Parietal lobe (tissue), 1 donor: Measurements from ENCODE around the gene MPPED1. TPM values are rescaled to one million over a fixed set of nuclear protein-coding genes. Genes with fewer than 3 reads are reported as not detected.

Experiments
- total RNA-seq: library from RNA; depleted of rRNA; stranded (reverse); fragments of >200 nt; gene quantifications from one replicate; pipeline ENCODE4 v1.2.3, GENCODE V29; 2014

The MPPED1 gene, protein sequence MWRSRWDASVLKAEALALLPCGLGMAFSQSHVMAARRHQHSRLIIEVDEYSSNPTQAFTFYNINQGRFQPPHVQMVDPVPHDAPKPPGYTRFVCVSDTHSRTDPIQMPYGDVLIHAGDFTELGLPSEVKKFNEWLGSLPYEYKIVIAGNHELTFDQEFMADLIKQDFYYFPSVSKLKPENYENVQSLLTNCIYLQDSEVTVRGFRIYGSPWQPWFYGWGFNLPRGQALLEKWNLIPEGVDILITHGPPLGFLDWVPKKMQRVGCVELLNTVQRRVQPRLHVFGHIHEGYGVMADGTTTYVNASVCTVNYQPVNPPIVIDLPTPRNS
- total RNA-seq = 461 TPM

DNA sequence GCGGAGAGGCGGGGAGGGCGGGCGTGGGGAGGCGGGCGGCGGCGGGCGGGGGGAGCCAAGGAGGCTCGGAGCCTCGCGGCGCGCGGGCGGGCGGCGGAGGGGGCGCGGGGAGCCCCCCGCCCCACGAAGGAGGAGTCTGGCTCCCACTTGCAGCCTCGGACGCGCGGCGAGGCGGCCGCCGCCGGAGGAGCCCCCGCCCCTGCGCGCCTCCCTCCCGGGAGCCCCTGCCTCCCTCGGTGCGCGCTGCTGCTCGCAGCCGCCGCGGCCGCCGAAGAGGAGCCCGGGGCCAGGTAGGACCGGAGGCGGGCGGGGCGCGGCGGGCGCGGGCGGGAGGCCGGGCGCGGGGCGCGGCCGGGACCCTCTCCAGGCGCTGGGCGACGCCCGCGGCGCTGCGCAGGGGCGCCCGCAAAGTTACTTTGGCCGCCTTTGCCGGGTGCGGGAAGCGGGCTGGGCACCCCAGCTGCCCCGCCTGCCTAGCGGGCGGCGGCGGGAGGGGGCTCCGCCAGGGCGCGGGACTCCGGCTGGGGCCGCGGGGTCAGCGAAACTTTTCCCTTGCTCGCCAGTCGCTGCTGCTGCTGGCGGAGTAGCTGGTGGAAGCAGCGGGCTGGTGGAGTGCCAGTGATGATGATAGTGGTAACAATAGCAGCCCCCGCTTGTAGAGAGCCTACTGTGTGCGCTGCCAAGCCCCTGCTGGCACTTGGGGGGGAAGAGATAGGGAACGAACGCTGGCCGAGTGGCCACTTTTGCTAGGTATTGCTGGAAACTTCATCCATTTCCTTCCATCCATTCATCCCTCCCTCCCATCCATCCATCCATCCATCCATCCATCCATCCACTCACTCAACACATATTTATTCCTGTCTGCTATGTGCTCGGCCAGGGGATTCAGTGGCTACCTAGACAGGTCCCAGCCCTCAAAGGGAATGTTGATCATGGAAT is at the start of gene MPPED1:
MPPED1 (plus strand) TSS at position 146 of the 939 bp plus-strand sequence. CDS start 12,972 bp downstream, outside the sequence.

Other genes with a start within 250 kb of the MPPED1 start
- 36.6 TPM for gene TTLL12, start 224.9 kb upstream of the MPPED1 start, total RNA-seq
- gene SCUBE1, start 68.6 kb upstream of the MPPED1 start, total RNA-seq = 59.8 TPM